Measurements from ENCODE around the gene DDA1. TPM values are rescaled to one million over a fixed set of nuclear protein-coding genes. Genes with fewer than 3 reads are reported as not detected.
A peak's percentile ranks its signal among the peaks of the same experiment; 100 is the strongest.

The DDA1 gene
- total and polyA plus RNA-seq, 2 of the 13 experiments (the other 11 are each of a cell fraction or from before 2014, with no cell fraction given), result 24.5 to 26.0 TPM

DNA sequence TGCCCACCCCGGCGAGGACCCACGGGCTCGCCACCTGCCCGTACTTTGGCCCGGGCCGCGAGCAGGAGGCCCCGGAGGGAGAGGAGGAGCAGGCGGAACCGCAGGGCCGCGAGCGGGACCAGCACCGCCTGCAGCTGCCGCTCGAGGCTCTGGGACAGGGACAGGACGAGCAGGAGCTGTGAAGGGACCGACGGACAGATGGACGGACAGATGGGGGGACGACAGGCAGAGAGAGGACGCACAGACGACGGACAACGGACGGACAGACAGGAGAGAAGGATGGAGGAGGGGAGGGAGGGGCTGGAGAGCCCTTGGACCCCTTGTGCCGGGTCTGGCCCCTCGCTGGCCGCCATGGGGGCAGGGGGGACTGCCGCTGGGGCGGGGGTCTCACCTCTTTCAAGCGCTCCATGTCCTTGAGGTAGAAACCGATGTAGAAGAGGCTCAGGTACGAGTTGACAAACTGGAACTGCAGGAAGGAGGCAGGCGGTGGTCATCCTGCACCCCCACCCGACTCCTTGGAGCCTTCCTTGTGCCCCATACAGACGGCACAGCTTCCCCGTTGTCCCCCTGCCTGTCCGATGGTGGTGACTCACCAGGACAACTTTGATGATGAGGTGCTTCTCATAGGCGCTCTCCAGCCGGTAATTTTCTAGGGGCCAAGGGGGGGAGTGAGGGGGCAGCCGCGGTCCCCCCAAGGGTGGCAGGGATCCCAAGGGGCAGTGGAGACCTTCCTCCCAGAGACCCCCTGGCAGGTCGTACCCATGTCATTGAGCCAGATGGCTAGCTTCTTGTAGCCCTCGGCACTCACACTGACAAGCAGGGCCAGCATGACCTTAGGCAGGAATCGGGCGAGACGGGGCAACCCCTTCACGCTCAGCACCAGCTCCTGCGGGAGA lies 20.3 kb downstream of the DDA1 start:
- POLR2A ChIA-PET, result no interaction called here
- H3K27ac ChIP-seq (ENCODE audit: extremely low read length, insufficient read depth, low read length), result no peak overlapping the region
- ATAC-seq, result no peak
- no peak overlapping the region for H3K4me3 ChIP-seq (replicated peaks in 1 of 3; ENCODE audit: insufficient read depth in 1 of 3, low read depth in 2 of 3, low read length in 3 of 3)
- no peak overlapping the region for H3K9ac ChIP-seq (ENCODE audit: insufficient read depth, low read depth, low read length)
- peaks cover 26% of the 10 kb centered on the region for H3K4me1 ChIP-seq (ENCODE audit: insufficient read depth, low read length)
- WGBS (ENCODE audit: low lambda C conversion rate), result 96% methylated on average over 40 of the region's 51 CpGs
- H3K36me3 ChIP-seq (replicated peaks in 1 of 2; ENCODE audit: control insufficient read depth in 1 of 2, insufficient read depth in 2 of 2, low read length in 2 of 2), result no peaks in the 10 kb centered on the region
- no peak for FAIRE-seq
- no peaks in the 10 kb centered on the region for H3K27me3 ChIP-seq (ENCODE audit: control insufficient read depth in 1 of 2, insufficient read depth in 2 of 2, low read length in 2 of 2)
- in situ Hi-C loops (cut with HindIII; ENCODE audit: extremely low pct_ligation_motif_present, low pct_unique_long_range_greater_than_20kb), result no loop called here
- CTCF ChIA-PET (ENCODE audit: low intra/inter-chr PET ratio, low total read pairs), result no interaction called here
- BruUV-seq (replicated peaks), result no TSS peak
- TF ChIP-seq MIER2 (CRISPR knock-in tag; IDR thresholded peaks at IDR 0.05) (no peak), ZNF335 (CRISPR knock-in tag; IDR thresholded peaks at IDR 0.05) (no peak)
- TF ChIP-seq, protein P1, sequence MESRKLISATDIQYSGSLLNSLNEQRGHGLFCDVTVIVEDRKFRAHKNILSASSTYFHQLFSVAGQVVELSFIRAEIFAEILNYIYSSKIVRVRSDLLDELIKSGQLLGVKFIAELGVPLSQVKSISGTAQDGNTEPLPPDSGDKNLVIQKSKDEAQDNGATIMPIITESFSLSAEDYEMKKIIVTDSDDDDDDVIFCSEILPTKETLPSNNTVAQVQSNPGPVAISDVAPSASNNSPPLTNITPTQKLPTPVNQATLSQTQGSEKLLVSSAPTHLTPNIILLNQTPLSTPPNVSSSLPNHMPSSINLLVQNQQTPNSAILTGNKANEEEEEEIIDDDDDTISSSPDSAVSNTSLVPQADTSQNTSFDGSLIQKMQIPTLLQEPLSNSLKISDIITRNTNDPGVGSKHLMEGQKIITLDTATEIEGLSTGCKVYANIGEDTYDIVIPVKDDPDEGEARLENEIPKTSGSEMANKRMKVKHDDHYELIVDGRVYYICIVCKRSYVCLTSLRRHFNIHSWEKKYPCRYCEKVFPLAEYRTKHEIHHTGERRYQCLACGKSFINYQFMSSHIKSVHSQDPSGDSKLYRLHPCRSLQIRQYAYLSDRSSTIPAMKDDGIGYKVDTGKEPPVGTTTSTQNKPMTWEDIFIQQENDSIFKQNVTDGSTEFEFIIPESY (CRISPR knock-in tag; IDR thresholded peaks at IDR 0.05), result peak; percentile 61; the same call in 1 of the 2 replicates
- H4K20me1 ChIP-seq (ENCODE audit: insufficient read depth, low read length), result no peaks in the 10 kb centered on the region
- H2AFZ ChIP-seq (ENCODE audit: low read length), result no peak overlapping the region
- intact Hi-C loops (cut with micrococcal nuclease; ENCODE audit: unreplicated experiment), result no loop called here
- DNase-seq (ENCODE audit: low spot score), result no peak
- no peak overlapping the region for H3K4me2 ChIP-seq (ENCODE audit: low read depth, low read length)
- no peaks in the 10 kb centered on the region for H3K9me3 ChIP-seq (ENCODE audit: low read length)
- no peaks in the 10 kb centered on the region for H3K79me2 ChIP-seq (ENCODE audit: insufficient read depth, low read length)

- no peak for ATAC-seq
- H3K4me2 ChIP-seq (ENCODE audit: low read depth, low read length), result 0 out of 2 replicates have a peak overlapping the region, but pooled peaks have one; percentile 12
- no peaks in the 10 kb centered on the region for H3K9me3 ChIP-seq (ENCODE audit: low read length)
- H3K27me3 ChIP-seq (ENCODE audit: control insufficient read depth in 1 of 2, insufficient read depth in 2 of 2, low read length in 2 of 2), result no peaks in the 10 kb centered on the region
- intact Hi-C loops (cut with micrococcal nuclease; ENCODE audit: unreplicated experiment), result no loop called here
- H3K27ac ChIP-seq (ENCODE audit: extremely low read length, insufficient read depth, low read length), result no peak overlapping the region
- ChIA-PET CTCF (ENCODE audit: low intra/inter-chr PET ratio, low total read pairs) (no interaction called here), POLR2A (no interaction called here)
- peaks cover 31% of the 10 kb centered on the region for H3K4me1 ChIP-seq (ENCODE audit: insufficient read depth, low read length)
- H3K9ac ChIP-seq (ENCODE audit: insufficient read depth, low read depth, low read length), result no peak overlapping the region
- no peaks in the 10 kb centered on the region for H3K79me2 ChIP-seq (ENCODE audit: insufficient read depth, low read length)
- no peak for DNase-seq (ENCODE audit: low spot score)
- H3K36me3 ChIP-seq (replicated peaks in 1 of 2; ENCODE audit: control insufficient read depth in 1 of 2, insufficient read depth in 2 of 2, low read length in 2 of 2), result no peaks in the 10 kb centered on the region
- FAIRE-seq, result no peak
- H4K20me1 ChIP-seq (ENCODE audit: insufficient read depth, low read length), result no peaks in the 10 kb centered on the region
- in situ Hi-C loops (cut with HindIII; ENCODE audit: extremely low pct_ligation_motif_present, low pct_unique_long_range_greater_than_20kb), result no loop called here
- BruUV-seq (replicated peaks), result no TSS peak
- H2AFZ ChIP-seq (ENCODE audit: low read length), result no peak overlapping the region
- no peak overlapping the region for H3K4me3 ChIP-seq (replicated peaks in 1 of 3; ENCODE audit: insufficient read depth in 1 of 3, low read depth in 2 of 3, low read length in 3 of 3)
- WGBS (ENCODE audit: low lambda C conversion rate), result 49% methylated on average over 16 of the region's 24 CpGs
- no peak for TF ChIP-seq RCOR2 (CRISPR knock-in tag; IDR thresholded peaks at IDR 0.05)
- no peak for TF ChIP-seq ZNF850 (CRISPR knock-in tag; conservative IDR thresholded peaks at IDR 0.05)
- TF ChIP-seq ZNF446 (CRISPR knock-in tag; IDR thresholded peaks at IDR 0.05), result no peak
- TF ChIP-seq, protein P2, sequence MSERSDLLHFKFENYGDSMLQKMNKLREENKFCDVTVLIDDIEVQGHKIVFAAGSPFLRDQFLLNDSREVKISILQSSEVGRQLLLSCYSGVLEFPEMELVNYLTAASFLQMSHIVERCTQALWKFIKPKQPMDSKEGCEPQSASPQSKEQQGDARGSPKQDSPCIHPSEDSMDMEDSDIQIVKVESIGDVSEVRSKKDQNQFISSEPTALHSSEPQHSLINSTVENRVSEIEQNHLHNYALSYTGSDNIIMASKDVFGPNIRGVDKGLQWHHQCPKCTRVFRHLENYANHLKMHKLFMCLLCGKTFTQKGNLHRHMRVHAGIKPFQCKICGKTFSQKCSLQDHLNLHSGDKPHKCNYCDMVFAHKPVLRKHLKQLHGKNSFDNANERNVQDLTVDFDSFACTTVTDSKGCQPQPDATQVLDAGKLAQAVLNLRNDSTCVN (CRISPR knock-in tag; IDR thresholded peaks at IDR 0.05; ENCODE audit: borderline replicate concordance), result no peak
- TF ChIP-seq POGK (CRISPR knock-in tag; conservative IDR thresholded peaks at IDR 0.05), result 0 out of 2 replicates have a peak, but pooled peaks have one; percentile 23
- TF ChIP-seq, protein P3, sequence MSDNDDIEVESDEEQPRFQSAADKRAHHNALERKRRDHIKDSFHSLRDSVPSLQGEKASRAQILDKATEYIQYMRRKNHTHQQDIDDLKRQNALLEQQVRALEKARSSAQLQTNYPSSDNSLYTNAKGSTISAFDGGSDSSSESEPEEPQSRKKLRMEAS (IDR thresholded peaks at IDR 0.05), result peak; percentile 24; the same call in 1 of the 2 replicates
- no peak for TF ChIP-seq SMAD9 (CRISPR knock-in tag; IDR thresholded peaks at IDR 0.05)
- TF ChIP-seq HNRNPL (IDR thresholded peaks at IDR 0.05; ENCODE audit: low read depth, low read length), result peak; percentile 66; the same call in 1 of the 2 replicates
These were observed 21.1 kb downstream of the DDA1 start for GRCh38 chr19:17330262-17331044.
